Left ventricle myocardium inferior (tissue), 1 donor: Measurements from ENCODE around the gene SIPA1L2. TPM values are rescaled to one million over a fixed set of nuclear protein-coding genes. Genes with fewer than 3 reads are reported as not detected.

Experiments used
- DNase-seq: peaks from one replicate; pipeline ENCODE4 v3.0.0-alpha.2; 2020
- H3K27ac ChIP-seq: fragments of 200-600 bp; replicated peaks from 2 replicates; pipeline ENCODE4 v1.8.0; 2021
- H3K27me3 ChIP-seq: fragments of 200-600 bp; 2 replicates; pipeline ENCODE4 v1.8.0; 2021; ENCODE audit warnings: low read depth
- H3K36me3 ChIP-seq: fragments of 200-600 bp; 2 replicates; pipeline ENCODE4 v1.8.0; 2021
- H3K4me1 ChIP-seq: fragments of 200-600 bp; 2 replicates; pipeline ENCODE4 v1.8.0; 2021
- H3K4me3 ChIP-seq: fragments of 200-600 bp; 2 replicates; pipeline ENCODE4 v1.8.0; 2021; ENCODE audit warnings: mild to moderate bottlenecking, moderate library complexity
- H3K9me3 ChIP-seq: fragments of 200-600 bp; replicated peaks from 2 replicates; pipeline ENCODE4 v1.8.0; 2021
- intact Hi-C: fragments of 100-400 bp; cut with micrococcal nuclease; formaldehyde crosslinking; loops from one replicate; pipeline ENCODE4 v1.11.0; 2022
- total RNA-seq: library from RNA; stranded (reverse); fragmentation: NEBNext Ultra II Directional; extraction: Animal tissue kit (Norgen Biotek cat#: 25700); gene quantifications from one replicate; pipeline ENCODE4 v1.2.1, GENCODE V29; 2021
- TF ChIP-seq, protein P1 (sequence below): fragments of 200-600 bp; IDR thresholded peaks from 2 replicates; pipeline ENCODE4 v1.8.0; 2021; ENCODE audit warnings: antibody characterized with exemption, mild to moderate bottlenecking, borderline replicate concordance
- donor health status: DM: no; HTN: yes; CAD: no; lungs with severe emphysema.

The SIPA1L2 gene
- total RNA-seq, 1 donor from 2014 or later, result 127 TPM

DNA sequence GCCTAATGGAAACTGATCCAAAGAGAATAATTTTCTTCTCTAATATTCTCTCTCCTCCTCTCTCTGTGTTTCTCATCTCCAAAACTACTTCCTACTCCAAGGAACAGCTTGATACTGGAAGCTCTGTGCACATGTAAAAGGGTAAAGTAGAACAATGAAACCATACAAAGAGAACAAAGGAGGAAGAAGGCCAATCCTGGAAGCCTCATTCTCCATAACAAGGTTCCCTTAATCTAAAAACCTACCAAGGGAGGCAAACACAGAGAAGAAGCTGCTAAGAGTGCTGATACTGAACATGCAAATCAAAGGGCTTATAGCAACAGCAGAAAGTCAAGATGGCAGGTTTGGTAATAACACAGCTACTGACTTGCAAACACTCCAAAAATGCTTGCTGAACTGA, 44.4 kb downstream of the SIPA1L2 start:
- Histone ChIP-seq H3K4me3 (no peak overlapping the region), H3K36me3 (no peaks in the 10 kb centered on the region), H3K27me3 (no peaks in the 10 kb centered on the region), H3K4me1 (peaks cover 70% of the 10 kb centered on the region), H3K9me3 (no peaks in the 10 kb centered on the region), H3K27ac (peak overlapping the region; percentile 52)
- no peak for DNase-seq
- TF ChIP-seq, protein P1, sequence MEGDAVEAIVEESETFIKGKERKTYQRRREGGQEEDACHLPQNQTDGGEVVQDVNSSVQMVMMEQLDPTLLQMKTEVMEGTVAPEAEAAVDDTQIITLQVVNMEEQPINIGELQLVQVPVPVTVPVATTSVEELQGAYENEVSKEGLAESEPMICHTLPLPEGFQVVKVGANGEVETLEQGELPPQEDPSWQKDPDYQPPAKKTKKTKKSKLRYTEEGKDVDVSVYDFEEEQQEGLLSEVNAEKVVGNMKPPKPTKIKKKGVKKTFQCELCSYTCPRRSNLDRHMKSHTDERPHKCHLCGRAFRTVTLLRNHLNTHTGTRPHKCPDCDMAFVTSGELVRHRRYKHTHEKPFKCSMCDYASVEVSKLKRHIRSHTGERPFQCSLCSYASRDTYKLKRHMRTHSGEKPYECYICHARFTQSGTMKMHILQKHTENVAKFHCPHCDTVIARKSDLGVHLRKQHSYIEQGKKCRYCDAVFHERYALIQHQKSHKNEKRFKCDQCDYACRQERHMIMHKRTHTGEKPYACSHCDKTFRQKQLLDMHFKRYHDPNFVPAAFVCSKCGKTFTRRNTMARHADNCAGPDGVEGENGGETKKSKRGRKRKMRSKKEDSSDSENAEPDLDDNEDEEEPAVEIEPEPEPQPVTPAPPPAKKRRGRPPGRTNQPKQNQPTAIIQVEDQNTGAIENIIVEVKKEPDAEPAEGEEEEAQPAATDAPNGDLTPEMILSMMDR, result no peak
- intact Hi-C loops, result no loop called here

DNA sequence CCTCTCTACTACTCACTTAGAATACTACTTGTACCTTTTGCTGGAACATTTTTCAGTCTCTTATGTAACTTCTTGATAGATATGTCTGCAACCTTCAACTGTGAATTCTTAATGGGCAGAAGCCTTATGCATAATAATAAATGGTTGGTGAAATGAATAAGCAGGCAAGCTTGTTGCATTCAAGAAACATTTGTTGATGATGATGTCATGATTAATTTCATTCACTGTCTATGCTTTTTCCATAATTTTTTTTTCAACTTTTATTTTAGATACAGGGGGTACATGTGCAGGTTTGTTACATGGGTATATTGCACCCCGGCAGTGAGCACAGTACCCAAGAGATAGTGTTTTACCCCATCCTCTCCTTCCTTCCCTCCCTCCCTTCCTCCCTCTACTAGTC, 48.0 kb downstream of the SIPA1L2 start:
- TF ChIP-seq, protein P1, result no peak
- Histone ChIP-seq H3K27me3 (no peaks in the 10 kb centered on the region), H3K4me1 (peaks cover 76% of the 10 kb centered on the region), H3K9me3 (no peaks in the 10 kb centered on the region), H3K36me3 (no peaks in the 10 kb centered on the region), H3K4me3 (no peak overlapping the region), H3K27ac (no peak overlapping the region)
- intact Hi-C loops, result no loop called here
- DNase-seq, result no peak

Other genes starting within 250 kb of the SIPA1L2 start
- 3.2 TPM for gene MAP10, start 175.3 kb upstream of the SIPA1L2 start, total RNA-seq